ENCODE results near the gene ORM2. TPM values are rescaled to one million over a fixed set of nuclear protein-coding genes. Genes with fewer than 3 reads are reported as not detected.

The ORM2 gene
- total RNA-seq, 1 donor from 2014 or later = not detected

GRCh38 chr9:114309096-114309495 is 20.6 kb upstream of the ORM2 start:
- Mint-ChIP-seq H3K9me3 (ENCODE audit: unreplicated experiment) (no peaks in the 10 kb centered on the region), H3K27me3 (ENCODE audit: low read depth, unreplicated experiment) (peaks cover 2% of the 10 kb centered on the region), H3K36me3 (ENCODE audit: low read depth, unreplicated experiment) (peaks cover 27% of the 10 kb centered on the region), H3K4me3 (ENCODE audit: unreplicated experiment) (no peak overlapping the region), H3K4me1 (ENCODE audit: low read depth, unreplicated experiment) (peaks cover 2% of the 10 kb centered on the region), H3K27ac (ENCODE audit: unreplicated experiment) (no peak overlapping the region)
- H2AFZ ChIP-seq (ENCODE audit: low read depth, low read length) = no peak overlapping the region
- no peak overlapping the region for H3K9ac ChIP-seq (ENCODE audit: low read length)
- no peak for FAIRE-seq
- H3K4me3 ChIP-seq (ENCODE audit: insufficient read depth, low read depth, low read length) = no peak overlapping the region
- no peaks in the 10 kb centered on the region for H3K79me2 ChIP-seq (ENCODE audit: insufficient read depth, low read length)
- H3K27ac ChIP-seq (ENCODE audit: low read depth, low read length) = no peak overlapping the region
- H3K36me3 ChIP-seq (ENCODE audit: insufficient read depth, low read length) = no peaks in the 10 kb centered on the region
- H4K20me1 ChIP-seq (ENCODE audit: insufficient read depth, low read length) = no peaks in the 10 kb centered on the region
- TF ChIP-seq EZH2 (IDR thresholded peaks at IDR 0.05; ENCODE audit: insufficient read depth, low read length) (no peak), CTCF (IDR thresholded peaks at IDR 0.05; ENCODE audit: insufficient read depth, low read depth, low read length) (no peak)
- H3K9me3 ChIP-seq (ENCODE audit: insufficient read depth, low read depth, low read length) = no peaks in the 10 kb centered on the region
- H3K27me3 ChIP-seq (ENCODE audit: insufficient read depth, low read length) = no peaks in the 10 kb centered on the region
- no peak for DNase-seq (ENCODE audit: low read depth)
- no peak overlapping the region for H3K4me2 ChIP-seq (ENCODE audit: low read length)
- no peaks in the 10 kb centered on the region for H3K4me1 ChIP-seq (ENCODE audit: insufficient read depth, low read length)

GRCh38 chr9:114310471-114311450 is 18.9 kb upstream of the ORM2 start:
- TF ChIP-seq CTCF (IDR thresholded peaks at IDR 0.05; ENCODE audit: insufficient read depth, low read depth, low read length) (no peak), EZH2 (IDR thresholded peaks at IDR 0.05; ENCODE audit: insufficient read depth, low read length) (no peak)
- H3K79me2 ChIP-seq (ENCODE audit: insufficient read depth, low read length) = no peaks in the 10 kb centered on the region
- no peaks in the 10 kb centered on the region for H3K9me3 ChIP-seq (ENCODE audit: insufficient read depth, low read depth, low read length)
- Mint-ChIP-seq H3K9me3 (ENCODE audit: unreplicated experiment) (peaks cover 5% of the 10 kb centered on the region), H3K27ac (ENCODE audit: unreplicated experiment) (no peak overlapping the region), H3K4me1 (ENCODE audit: low read depth, unreplicated experiment) (peaks cover under 1% of the 10 kb centered on the region), H3K36me3 (ENCODE audit: low read depth, unreplicated experiment) (peaks cover 24% of the 10 kb centered on the region), H3K4me3 (ENCODE audit: unreplicated experiment) (no peak overlapping the region), H3K27me3 (ENCODE audit: low read depth, unreplicated experiment) (peaks cover 2% of the 10 kb centered on the region)
- H2AFZ ChIP-seq (ENCODE audit: low read depth, low read length) = no peak overlapping the region
- H3K4me1 ChIP-seq (ENCODE audit: insufficient read depth, low read length) = no peaks in the 10 kb centered on the region
- no peaks in the 10 kb centered on the region for H3K36me3 ChIP-seq (ENCODE audit: insufficient read depth, low read length)
- H3K4me2 ChIP-seq (ENCODE audit: low read length) = no peak overlapping the region
- FAIRE-seq = no peak
- H3K27me3 ChIP-seq (ENCODE audit: insufficient read depth, low read length) = no peaks in the 10 kb centered on the region
- H3K27ac ChIP-seq (ENCODE audit: low read depth, low read length) = no peak overlapping the region
- H4K20me1 ChIP-seq (ENCODE audit: insufficient read depth, low read length) = no peaks in the 10 kb centered on the region
- H3K9ac ChIP-seq (ENCODE audit: low read length) = no peak overlapping the region
- no peak overlapping the region for H3K4me3 ChIP-seq (ENCODE audit: insufficient read depth, low read depth, low read length)
- DNase-seq (ENCODE audit: low read depth) = no peak

Data from astrocyte (in vitro differentiated cells and primary cell).